Mucosa of gallbladder (tissue), 1 donor: ENCODE measurements around the gene MVB12B. TPM values are rescaled to one million over a fixed set of nuclear protein-coding genes. Genes with fewer than 3 reads are reported as not detected.
"Not testable (repeated sequence)": the region's sequence is repeated elsewhere in the genome, so short reads cannot be mapped to it uniquely, and the experiment has no call there.

Source experiments
- DNase-seq: peaks from one replicate; pipeline ENCODE4 v3.0.0-alpha.2; 2020; ENCODE audit warnings: low spot score
- total RNA-seq: library from RNA; stranded (reverse); gene quantifications from one replicate; pipeline ENCODE4 v1.2.1, GENCODE V29; 2021
- donor health status: DM: no; HTN: no; CAD: no.

The MVB12B gene
- total RNA-seq, 1 donor from 2014 or later = 13.3 TPM

GRCh38 chr9:126532951-126533925 lies 206.6 kb downstream of the MVB12B start:
- DNase-seq = no peak

GRCh38 chr9:126533926-126534310 lies 207.3 kb downstream of the MVB12B start:
- DNase-seq = no peak

GRCh38 chr9:126534431-126535186 lies 208.0 kb downstream of the MVB12B start:
- DNase-seq = no peak

GRCh38 chr9:126536131-126536530 lies 209.5 kb downstream of the MVB12B start:
- no peak for DNase-seq

- DNase-seq = no peak
These were observed 210.3 kb downstream of the MVB12B start for GRCh38 chr9:126536841-126537465.

- DNase-seq = no peak
These were observed 211.9 kb downstream of the MVB12B start for GRCh38 chr9:126538550-126538949.

GRCh38 chr9:126540398-126540797 lies 213.8 kb downstream of the MVB12B start:
- not testable (repeated sequence) for DNase-seq

- no peak for DNase-seq
These were observed 216.9 kb downstream of the MVB12B start for GRCh38 chr9:126543490-126543889.

- no peak for DNase-seq
These were observed 218.5 kb downstream of the MVB12B start for GRCh38 chr9:126545106-126545505.

GRCh38 chr9:126546036-126546435 lies 219.4 kb downstream of the MVB12B start:
- DNase-seq = no peak

- no peak for DNase-seq
These were observed 221.7 kb downstream of the MVB12B start for GRCh38 chr9:126548312-126548711.

GRCh38 chr9:126549246-126550006 lies 222.8 kb downstream of the MVB12B start:
- DNase-seq = no peak

GRCh38 chr9:126550891-126551351 lies 224.3 kb downstream of the MVB12B start:
- no peak for DNase-seq

GRCh38 chr9:126551812-126552211 lies 225.2 kb downstream of the MVB12B start:
- DNase-seq = no peak

GRCh38 chr9:126554292-126554691 lies 227.7 kb downstream of the MVB12B start:
- no peak for DNase-seq

GRCh38 chr9:126555421-126555820 lies 228.8 kb downstream of the MVB12B start:
- not testable (repeated sequence) for DNase-seq
